ENCODE results near the gene RPL35.
"Not testable (repeated sequence)": the region's sequence is repeated elsewhere in the genome, so short reads cannot be mapped to it uniquely, and the experiment has no call there.

DNA sequence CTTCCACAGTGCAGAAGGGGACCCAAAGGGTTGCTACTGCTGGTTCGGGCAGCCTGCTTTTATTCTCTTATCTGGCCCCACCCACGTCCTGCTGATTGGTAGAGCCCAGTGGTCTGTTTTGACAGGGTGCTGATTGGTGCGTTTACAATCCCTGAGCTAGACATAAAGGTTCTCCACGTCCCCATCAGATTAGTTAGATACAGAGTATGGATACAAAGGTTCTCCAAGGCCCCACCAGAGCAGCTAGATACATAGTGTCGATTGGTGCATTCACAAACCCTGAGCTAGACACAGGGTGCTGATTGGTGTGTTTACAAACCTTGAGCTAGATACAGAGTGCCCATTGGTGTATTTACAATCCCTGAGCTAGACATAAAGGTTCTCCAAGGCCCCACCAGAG lies 23.6 kb downstream of the RPL35 start:
- TF ChIP-seq, protein P1, sequence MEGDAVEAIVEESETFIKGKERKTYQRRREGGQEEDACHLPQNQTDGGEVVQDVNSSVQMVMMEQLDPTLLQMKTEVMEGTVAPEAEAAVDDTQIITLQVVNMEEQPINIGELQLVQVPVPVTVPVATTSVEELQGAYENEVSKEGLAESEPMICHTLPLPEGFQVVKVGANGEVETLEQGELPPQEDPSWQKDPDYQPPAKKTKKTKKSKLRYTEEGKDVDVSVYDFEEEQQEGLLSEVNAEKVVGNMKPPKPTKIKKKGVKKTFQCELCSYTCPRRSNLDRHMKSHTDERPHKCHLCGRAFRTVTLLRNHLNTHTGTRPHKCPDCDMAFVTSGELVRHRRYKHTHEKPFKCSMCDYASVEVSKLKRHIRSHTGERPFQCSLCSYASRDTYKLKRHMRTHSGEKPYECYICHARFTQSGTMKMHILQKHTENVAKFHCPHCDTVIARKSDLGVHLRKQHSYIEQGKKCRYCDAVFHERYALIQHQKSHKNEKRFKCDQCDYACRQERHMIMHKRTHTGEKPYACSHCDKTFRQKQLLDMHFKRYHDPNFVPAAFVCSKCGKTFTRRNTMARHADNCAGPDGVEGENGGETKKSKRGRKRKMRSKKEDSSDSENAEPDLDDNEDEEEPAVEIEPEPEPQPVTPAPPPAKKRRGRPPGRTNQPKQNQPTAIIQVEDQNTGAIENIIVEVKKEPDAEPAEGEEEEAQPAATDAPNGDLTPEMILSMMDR (IDR thresholded peaks at IDR 0.05): not testable (repeated sequence)
- TF ChIP-seq POLR2A, EP300 (IDR thresholded peaks at IDR 0.05): not testable (repeated sequence)

Measured in ovary (tissue), 3 donors.